HG03064 (cell line): ENCODE data around the gene KIF3A.

ENCODE experiments used
- ATAC-seq: cut with Tn5 transposase; IDR thresholded peaks from one replicate; pipeline ENCODE4 v1.9.1; 2021; ENCODE audit warnings: low read depth; ENCODE audit not compliant: unreplicated experiment

KIF3A gene

GRCh38 chr5:132736853-132737833, at the start of gene KIF3A:
Gene KIF3A (minus strand): TSS chr5:132737546. CDS start chr5:132737419, 127 bp downstream.
- ATAC-seq = peak; percentile 86

GRCh38 chr5:132787076-132787475, 49.7 kb upstream of the KIF3A start:
- no peak for ATAC-seq

GRCh38 chr5:132785864-132786263, 48.5 kb upstream of the KIF3A start:
- no peak for ATAC-seq

- no peak for ATAC-seq
Observed at GRCh38 chr5:132785365-132785764, 48.0 kb upstream of the KIF3A start.

- ATAC-seq = no peak
Observed at GRCh38 chr5:132782101-132782500, 44.8 kb upstream of the KIF3A start.

GRCh38 chr5:132781029-132781428, 43.7 kb upstream of the KIF3A start:
- no peak for ATAC-seq

- ATAC-seq = no peak
Observed at GRCh38 chr5:132780577-132780976, 43.2 kb upstream of the KIF3A start.

- no peak for ATAC-seq
Observed at GRCh38 chr5:132779961-132780360, 42.6 kb upstream of the KIF3A start.

GRCh38 chr5:132778856-132779255, 41.5 kb upstream of the KIF3A start:
- no peak for ATAC-seq

- no peak for ATAC-seq
Observed at GRCh38 chr5:132778129-132778528, 40.8 kb upstream of the KIF3A start.

GRCh38 chr5:132777209-132778069, 40.1 kb upstream of the KIF3A start, which contains the start of gene SEPTIN8:
Gene SEPTIN8 (minus strand): TSS chr5:132777239. CDS start chr5:132777137, 102 bp downstream.
- peak; percentile 58 for ATAC-seq

- ATAC-seq = no peak
Observed at GRCh38 chr5:132776938-132777208, 39.5 kb upstream of the KIF3A start.

GRCh38 chr5:132776131-132776937, 39.0 kb upstream of the KIF3A start:
- peak; percentile 26 for ATAC-seq

GRCh38 chr5:132775476-132775961, 38.2 kb upstream of the KIF3A start:
- no peak for ATAC-seq

GRCh38 chr5:132774896-132775295, 37.5 kb upstream of the KIF3A start:
- ATAC-seq = no peak

- ATAC-seq = no peak
Observed at GRCh38 chr5:132774406-132774805, 37.1 kb upstream of the KIF3A start.

GRCh38 chr5:132773601-132774355, 36.4 kb upstream of the KIF3A start:
- no peak for ATAC-seq

GRCh38 chr5:132773114-132773513, 35.8 kb upstream of the KIF3A start:
- no peak for ATAC-seq

- ATAC-seq = no peak
Observed at GRCh38 chr5:132772291-132773070, 35.1 kb upstream of the KIF3A start.
